ENCODE measurements around the gene RDH5. TPM values are rescaled to one million over a fixed set of nuclear protein-coding genes. Genes with fewer than 3 reads are reported as not detected.

The RDH5 gene
- total RNA-seq, 1 donor from 2014 or later: 4.1 TPM

DNA sequence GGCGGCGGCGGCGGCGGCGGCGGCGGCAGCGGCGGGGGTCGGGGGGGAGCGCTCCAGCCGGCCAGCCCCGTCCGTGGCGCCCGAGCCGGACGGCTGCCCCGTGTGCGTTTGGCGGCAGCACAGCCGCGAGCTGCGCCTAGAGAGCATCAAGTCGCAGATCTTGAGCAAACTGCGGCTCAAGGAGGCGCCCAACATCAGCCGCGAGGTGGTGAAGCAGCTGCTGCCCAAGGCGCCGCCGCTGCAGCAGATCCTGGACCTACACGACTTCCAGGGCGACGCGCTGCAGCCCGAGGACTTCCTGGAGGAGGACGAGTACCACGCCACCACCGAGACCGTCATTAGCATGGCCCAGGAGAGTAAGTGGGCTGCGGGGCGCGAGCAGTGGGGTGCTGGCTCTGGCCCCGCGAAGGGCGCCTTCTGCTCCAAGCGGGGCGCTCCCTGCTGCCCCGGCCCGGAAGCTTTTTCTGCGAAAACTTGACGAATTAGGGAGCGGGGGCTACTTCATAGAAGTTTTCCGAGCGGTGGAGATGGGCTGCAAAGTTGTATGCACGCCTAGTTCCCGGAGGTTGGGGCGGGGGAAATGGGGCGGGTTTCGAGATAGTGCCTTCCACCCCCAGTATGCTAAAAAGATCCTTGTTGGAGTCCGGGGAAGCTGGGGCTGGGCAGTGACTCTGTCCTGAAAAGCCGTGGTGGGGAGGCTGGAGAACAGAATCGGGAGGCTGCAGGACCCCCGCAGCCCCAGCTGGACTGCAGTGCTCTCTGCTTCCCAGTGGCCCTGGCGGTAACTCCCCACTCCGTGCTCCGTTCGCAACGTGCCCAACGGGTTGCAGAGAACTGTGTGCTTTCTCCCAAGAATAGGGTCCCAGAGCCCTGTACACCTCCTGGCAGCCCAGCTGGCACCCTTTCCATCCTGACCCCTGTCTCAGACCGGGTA is 23.5 kb downstream of the RDH5 start:
- Mint-ChIP-seq H3K27ac (ENCODE audit: unreplicated experiment) (peak overlapping the region; percentile 69), H3K4me1 (ENCODE audit: unreplicated experiment) (peaks cover 32% of the 10 kb centered on the region), H3K36me3 (ENCODE audit: unreplicated experiment) (no peaks in the 10 kb centered on the region)

DNA sequence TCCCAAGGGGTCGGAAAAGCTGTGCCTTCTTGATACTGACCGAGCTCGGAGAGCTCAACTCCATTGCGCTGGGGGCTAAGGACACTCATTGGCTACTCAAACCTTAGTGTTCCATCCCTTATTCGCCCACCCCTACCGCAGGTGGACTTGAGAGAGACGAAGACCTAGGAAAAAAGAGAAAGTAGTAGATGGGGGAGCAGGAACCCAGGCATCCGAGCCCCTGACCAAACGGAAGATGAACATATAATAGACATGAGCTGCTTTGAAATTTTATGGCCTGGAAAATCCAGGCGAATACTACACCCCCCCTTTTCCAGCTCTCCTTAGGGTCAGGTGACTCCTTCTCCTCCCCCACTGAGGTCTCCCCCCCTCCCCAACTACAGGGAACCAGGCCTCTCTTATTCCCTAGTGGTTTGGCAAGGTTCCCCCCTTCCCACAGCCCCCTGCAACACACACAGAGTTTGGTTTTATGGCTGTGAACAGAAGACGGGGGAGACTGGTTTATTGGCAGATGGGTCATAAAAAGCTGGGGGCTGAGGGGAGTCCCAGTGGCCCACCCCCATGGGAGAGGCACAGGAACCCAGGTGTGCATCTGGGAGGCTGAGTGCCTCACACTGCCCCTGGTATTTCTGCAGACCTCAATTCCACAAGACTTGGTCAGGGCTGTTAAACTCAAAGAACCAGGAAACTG is 24.3 kb downstream of the RDH5 start:
- peak overlapping the region; percentile 69 for H3K27ac Mint-ChIP-seq (ENCODE audit: unreplicated experiment)
- H3K4me3 Mint-ChIP-seq (ENCODE audit: unreplicated experiment): peak overlapping the region; percentile 85
- H3K9me3 Mint-ChIP-seq (ENCODE audit: unreplicated experiment): no peaks in the 10 kb centered on the region

More for the DNA sequence above, 23.5 kb downstream of the RDH5 start:
- Mint-ChIP-seq H3K9me3 (ENCODE audit: unreplicated experiment) (no peaks in the 10 kb centered on the region), H3K27me3 (ENCODE audit: unreplicated experiment) (no peaks in the 10 kb centered on the region), H3K4me3 (ENCODE audit: unreplicated experiment) (peak overlapping the region; percentile 85)
- TF ChIP-seq, protein P1, sequence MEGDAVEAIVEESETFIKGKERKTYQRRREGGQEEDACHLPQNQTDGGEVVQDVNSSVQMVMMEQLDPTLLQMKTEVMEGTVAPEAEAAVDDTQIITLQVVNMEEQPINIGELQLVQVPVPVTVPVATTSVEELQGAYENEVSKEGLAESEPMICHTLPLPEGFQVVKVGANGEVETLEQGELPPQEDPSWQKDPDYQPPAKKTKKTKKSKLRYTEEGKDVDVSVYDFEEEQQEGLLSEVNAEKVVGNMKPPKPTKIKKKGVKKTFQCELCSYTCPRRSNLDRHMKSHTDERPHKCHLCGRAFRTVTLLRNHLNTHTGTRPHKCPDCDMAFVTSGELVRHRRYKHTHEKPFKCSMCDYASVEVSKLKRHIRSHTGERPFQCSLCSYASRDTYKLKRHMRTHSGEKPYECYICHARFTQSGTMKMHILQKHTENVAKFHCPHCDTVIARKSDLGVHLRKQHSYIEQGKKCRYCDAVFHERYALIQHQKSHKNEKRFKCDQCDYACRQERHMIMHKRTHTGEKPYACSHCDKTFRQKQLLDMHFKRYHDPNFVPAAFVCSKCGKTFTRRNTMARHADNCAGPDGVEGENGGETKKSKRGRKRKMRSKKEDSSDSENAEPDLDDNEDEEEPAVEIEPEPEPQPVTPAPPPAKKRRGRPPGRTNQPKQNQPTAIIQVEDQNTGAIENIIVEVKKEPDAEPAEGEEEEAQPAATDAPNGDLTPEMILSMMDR (IDR thresholded peaks at IDR 0.05): peak; percentile 25
- DNase-seq (ENCODE audit: extremely low spot score, unreplicated experiment): no peak

DNA sequence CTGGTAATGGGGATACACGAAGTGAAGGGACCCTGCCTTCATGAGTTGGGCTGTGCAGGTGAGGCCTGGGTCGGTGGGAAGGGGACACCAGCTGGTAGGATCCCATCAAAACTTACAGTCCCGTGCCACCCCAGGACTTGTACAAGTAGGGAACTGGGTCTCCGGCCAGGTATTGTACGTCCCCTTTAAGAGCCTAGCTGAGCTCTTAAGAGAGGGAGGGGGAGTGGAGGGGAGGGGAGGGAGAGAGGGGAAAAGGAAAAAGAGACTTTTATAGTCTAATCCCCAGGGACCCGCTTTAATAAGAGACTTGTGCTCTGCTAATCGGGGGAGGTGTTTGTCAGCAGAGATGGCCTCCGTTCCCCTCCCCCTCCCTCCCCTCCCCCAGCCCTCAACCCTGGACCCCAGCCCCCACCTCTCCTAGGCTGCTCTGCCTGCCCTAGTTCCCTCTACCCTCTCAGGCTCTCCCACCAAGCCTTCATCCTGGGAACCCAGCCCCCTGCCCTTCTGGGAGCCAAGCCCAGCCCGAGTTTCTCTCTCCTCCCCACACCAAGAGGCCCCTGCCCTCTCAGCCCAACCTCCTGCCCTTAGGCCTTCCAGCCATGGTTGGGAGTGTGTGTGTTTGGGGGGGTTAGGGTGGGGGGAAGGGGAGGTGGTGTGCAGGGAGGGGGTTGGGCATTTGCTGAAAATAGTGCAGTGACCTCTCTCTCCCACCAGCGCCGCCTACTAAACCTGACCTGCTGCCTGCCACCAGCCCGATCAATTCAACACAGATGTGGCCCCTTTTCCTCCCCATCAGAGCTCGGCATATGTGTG is 25.4 kb downstream of the RDH5 start:
- Mint-ChIP-seq H3K27me3 (ENCODE audit: unreplicated experiment) (no peaks in the 10 kb centered on the region), H3K4me3 (ENCODE audit: unreplicated experiment) (peak overlapping the region; percentile 85), H3K4me1 (ENCODE audit: unreplicated experiment) (peaks cover 30% of the 10 kb centered on the region), H3K9me3 (ENCODE audit: unreplicated experiment) (no peaks in the 10 kb centered on the region), H3K36me3 (ENCODE audit: unreplicated experiment) (peaks cover 3% of the 10 kb centered on the region), H3K27ac (ENCODE audit: unreplicated experiment) (peak overlapping the region; percentile 56)
- TF ChIP-seq, protein P1 (IDR thresholded peaks at IDR 0.05): no peak
- DNase-seq (ENCODE audit: extremely low spot score, unreplicated experiment): no peak

More for the DNA sequence above, 24.3 kb downstream of the RDH5 start:
- Mint-ChIP-seq H3K36me3 (ENCODE audit: unreplicated experiment) (peaks cover 3% of the 10 kb centered on the region), H3K27me3 (ENCODE audit: unreplicated experiment) (no peaks in the 10 kb centered on the region), H3K4me1 (ENCODE audit: unreplicated experiment) (peaks cover 30% of the 10 kb centered on the region)
- DNase-seq (ENCODE audit: extremely low spot score, unreplicated experiment): no peak
- TF ChIP-seq, protein P1 (IDR thresholded peaks at IDR 0.05): no peak

DNA sequence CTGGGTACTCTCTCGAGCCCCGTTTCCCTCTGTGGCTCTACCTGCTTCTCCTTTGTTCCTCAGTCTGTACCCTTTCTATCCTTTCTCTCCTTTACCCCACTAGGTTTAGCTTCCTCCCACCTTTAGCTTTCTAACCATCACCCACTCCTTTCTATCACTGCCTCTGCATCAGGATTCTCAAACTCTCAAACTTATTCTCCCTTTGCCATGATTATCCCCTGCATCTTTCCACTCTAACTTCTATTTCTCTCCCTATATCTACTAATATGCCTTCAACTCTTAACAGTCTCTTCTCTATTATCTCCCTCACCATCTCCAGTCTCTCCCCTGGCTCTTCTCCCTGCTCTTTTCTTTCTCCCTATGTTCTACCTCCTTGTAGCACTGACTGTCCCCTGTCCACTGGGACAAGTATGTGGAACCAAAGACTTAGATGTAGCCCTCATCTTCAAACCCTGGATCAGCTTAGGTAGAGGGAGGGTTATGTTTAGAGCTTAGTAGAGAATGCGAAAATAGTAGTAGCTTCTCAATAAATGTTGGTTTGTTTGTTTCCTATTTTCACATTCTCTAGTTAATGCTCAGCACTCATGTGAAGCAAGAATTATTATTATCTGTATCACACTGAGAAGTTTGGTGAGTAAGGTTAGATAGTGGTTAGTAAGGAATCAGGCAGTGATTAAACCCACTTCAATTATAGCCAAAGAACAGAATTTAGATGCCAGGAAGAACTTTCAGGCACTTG is 26.1 kb downstream of the RDH5 start:
- Mint-ChIP-seq H3K36me3 (ENCODE audit: unreplicated experiment) (peaks cover 10% of the 10 kb centered on the region), H3K27ac (ENCODE audit: unreplicated experiment) (peak overlapping the region; percentile 56), H3K4me3 (ENCODE audit: unreplicated experiment) (peak overlapping the region; percentile 2), H3K27me3 (ENCODE audit: unreplicated experiment) (no peaks in the 10 kb centered on the region), H3K4me1 (ENCODE audit: unreplicated experiment) (peaks cover 30% of the 10 kb centered on the region), H3K9me3 (ENCODE audit: unreplicated experiment) (no peaks in the 10 kb centered on the region)
- DNase-seq (ENCODE audit: extremely low spot score, unreplicated experiment): no peak
- TF ChIP-seq, protein P1 (IDR thresholded peaks at IDR 0.05): no peak
